NCI-H1694 treated with DMSO at 0.1 percent for 48 hours (cell line): ENCODE results near the gene GFER.
"Not testable (repeated sequence)": the region's sequence is repeated elsewhere in the genome, so short reads cannot be mapped to it uniquely, and the experiment has no call there.

Experiments used
- DNase-seq: peaks from one replicate; lab custom pipeline; 2025; lab: John Stamatoyannopoulos, UW

GFER gene

DNA sequence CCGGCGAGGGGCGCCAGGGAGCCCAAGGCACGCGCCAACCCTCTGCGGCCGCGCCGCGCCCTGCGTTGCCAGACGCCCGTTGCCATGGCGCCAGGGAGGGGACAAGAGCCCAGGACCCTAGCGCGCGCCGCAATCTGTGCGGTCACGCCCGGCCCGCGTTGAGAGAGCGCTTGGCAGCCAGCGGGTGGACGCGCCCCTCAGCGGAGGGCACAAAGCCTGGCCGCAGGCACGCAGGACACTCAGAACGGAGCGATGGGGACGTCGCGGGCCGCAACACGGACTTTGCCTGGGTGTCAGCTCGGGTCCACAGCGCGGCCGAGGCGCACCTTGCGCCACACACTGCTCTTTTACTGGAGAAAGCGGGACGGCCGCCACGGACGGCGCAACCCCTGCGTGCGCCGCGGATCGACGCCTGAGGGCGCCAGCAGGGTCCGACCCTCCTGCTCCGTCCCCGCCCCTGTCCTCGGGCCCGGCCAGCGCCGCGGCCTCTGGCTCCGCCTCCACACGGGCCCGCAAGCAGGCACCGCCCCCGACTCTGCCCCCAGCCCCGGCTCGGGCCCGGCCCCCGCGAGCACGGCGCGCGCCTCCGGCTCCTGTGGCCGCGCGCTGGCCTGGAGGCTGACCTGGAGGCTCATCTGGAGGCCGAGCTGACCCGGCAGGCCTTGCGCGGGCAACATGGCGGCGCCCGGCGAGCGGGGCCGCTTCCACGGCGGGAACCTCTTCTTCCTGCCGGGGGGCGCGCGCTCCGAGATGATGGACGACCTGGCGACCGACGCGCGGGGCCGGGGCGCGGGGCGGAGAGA, at the start of gene GFER:
GFER (plus strand) TSS at position 650 of the 803 bp plus-strand sequence; CDS start at position 676, 26 bp downstream.
- DNase-seq: peak; percentile 51

DNA sequence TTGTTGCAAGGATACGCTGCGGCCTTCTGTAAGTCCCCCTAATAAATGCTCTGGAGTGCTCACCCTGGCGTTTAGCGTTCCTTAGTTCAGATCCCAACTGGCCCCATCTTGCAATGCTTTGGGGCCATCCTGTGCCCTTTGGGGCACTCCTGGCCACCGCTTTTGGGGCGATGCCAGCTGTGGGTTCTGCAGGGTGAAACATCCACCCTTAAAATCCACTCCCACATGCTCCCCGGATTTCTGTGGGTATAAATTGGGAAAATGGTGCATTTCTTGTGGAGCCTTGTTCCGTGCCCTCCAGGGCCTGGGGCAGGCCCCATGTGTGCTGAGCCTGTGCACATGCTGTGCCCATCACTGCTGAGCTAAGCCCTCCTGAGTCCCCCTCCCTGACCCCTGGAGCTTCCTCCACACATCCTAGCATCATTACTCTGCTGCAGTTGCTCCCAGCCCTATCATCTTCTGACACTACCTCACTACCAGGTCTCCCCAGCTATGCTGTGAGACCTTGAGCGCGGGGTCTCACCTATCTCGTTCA, 47.0 kb upstream of the GFER start:
- DNase-seq: no peak

DNA sequence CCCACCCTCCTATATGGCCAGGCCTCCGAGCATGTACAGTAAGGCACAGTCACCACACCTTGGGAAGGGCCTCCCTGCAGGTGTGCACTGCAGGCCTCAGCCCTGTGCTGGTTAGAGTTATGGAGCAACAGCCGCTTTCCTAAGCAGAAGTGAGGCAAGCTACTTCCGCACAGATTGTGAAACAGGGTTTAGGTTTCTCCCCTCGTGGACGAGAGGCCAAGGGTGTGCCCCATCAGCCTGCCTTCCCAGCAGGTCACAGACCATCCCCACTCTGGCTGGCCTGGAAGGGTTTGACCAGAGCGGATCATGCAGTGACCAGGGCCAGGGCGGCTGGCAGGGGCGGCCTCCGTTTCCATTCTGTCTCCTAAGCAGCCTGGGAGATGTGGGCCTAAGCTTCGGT, 45.7 kb upstream of the GFER start:
- DNase-seq: no peak

DNA sequence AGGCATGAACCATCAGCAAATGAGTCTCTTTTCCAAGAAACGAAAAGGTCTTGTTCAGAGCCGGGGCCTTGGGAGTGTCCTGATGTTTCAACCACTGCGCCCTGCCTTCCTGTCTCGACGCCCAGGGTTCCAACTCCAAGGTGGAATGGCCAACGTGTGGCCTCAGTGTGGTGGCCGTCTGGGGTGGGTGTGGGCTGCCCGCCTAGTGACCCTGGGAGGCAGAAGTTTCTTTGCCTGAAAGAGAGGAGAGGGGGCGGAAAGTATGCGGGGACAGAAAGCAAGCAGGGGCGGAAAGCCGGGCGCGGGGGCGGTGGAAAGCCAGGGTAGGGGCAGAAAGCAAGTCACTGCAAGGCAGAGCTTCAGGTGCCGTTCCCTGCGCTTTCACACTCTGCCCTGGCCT, 45.1 kb upstream of the GFER start:
- DNase-seq: no peak

DNA sequence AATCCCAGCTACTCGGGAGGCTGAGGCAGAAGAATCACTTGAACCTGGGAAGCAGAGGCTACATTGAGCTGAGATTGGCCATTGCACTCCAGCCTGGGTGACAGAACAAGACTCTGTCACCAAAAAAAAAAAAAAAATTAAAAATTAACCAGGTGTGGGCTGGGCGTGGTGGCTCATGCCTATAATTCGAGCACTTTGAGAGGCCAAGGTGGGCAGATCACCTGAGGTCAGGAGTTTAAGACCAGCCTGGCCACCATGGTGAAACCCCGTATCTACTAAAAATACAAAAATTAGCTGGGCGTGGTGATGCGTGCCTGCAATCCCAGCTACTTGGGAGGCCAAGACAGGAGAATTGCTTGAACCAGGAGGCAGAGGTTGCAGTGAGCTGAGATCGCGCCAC, 44.2 kb upstream of the GFER start:
- DNase-seq: not testable (repeated sequence)

DNA sequence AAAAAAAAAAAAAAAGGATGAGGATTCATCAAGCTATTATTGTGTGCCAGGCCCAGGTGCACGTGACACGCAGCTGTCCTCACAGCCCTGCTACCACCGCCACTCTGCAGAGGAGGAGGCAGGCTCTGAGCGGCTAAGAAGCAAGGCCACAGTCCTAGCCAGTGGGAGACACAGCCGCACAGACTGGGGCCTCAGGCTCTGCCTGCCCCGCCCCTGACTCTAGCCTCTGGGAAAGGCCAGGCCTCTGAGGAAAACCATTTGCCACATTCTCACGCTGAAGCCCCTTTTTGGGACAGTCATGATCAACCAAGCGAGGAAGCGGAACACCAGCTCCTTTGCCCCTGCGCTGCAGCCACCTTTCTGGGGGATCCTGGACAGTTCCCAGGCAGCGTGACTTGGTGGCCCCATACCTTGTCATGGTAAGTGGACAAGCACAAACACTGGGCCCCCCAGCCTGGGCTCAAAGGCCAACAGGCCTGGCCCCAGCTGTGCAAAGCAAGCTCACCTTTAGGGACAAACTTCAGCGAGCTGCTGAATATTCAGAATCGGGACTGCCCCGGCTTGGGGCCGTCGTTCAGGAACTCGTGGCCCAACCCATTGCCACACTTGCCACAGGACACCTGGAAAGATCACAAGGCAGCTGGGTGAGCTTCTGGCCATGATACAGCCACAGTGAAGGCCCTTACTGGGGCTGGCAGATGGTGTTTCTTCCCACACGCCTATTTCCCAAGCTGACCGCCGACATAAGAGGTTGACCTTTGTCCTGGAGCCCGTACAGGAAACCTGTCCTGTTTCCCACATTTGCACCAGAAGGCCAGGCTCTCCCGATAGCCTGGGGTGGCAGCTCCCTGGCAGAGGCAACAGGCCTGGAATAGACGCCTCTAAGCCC, 43.5 kb upstream of the GFER start:
- no peak for DNase-seq

DNA sequence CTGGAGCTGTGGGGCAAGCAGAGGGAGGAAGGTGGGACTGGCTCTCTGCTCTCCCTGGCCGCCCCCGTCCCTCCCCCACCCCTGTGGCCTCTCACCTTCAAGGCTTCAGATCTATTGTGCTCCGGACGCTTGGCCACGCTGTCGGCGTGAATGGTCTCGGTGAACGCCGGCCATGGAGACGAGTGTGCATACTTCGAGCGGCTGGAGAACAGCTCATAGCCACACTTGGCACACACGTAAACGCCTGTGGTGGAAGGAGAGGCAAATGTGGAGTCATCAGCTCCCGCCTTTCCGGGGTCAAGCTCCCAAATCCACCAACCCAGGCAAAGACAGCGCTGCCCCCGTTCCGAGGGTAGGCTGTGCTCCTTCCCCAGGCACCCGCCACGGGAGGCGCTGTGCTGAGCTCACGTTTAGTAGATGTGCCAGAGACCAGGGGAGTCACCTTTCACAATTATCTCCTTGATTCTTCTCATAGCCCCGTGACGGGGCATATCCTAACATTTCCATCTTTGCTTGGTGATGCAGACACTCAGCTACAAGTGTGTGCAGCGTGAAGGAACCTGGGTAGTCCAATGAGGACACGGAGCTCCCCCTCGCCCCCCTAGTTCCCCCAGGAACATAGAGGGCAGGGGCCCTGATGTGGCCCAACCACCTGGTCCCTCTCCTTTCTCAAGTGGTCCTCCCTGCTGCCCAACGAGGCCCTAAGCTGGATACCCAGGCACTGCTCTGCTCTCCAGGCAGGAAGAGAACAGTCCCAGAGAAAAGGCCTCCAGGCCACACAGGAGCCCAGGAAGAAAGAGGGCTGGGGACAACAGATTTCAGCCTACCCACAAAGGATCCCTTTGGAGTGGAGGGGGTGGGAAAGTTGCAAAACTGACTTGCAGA, 42.6 kb upstream of the GFER start:
- DNase-seq: no peak

DNA sequence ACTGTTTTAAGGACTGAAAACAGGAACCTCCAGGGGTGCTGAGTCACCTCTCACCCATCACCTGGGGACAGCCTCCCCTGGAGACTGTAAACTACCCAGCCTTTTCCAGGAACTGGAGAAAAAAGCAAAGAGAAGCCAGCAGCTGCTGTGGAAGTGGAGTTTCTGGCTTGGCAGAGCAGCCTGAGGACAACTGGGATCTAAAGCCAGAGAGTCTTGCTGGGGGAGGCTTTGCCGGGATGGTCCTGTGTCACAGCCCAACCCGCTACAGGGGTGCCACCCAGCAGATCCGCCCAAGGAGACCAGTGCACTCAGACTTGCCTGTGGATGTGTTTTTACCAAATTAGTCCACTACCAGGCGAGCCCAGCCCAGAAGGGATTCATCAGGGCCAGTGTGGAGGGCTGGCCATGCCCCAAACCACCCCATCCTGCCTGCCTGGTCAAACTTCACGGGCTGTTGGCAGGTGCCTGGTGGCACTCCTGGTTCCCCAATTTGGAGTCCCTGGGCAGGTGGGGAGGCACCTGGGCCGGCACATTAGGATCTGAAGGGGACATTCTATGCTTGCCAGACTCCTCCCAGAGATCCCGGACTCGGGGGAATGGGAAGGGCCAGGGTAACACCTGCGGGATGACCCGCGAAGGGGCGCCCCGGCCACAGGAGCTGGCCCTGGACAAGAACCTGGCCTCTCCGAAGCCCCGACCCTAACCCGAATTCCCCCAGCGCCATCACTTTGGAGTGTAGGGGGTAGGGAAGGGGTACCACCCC, 41.8 kb upstream of the GFER start:
- no peak for DNase-seq

DNA sequence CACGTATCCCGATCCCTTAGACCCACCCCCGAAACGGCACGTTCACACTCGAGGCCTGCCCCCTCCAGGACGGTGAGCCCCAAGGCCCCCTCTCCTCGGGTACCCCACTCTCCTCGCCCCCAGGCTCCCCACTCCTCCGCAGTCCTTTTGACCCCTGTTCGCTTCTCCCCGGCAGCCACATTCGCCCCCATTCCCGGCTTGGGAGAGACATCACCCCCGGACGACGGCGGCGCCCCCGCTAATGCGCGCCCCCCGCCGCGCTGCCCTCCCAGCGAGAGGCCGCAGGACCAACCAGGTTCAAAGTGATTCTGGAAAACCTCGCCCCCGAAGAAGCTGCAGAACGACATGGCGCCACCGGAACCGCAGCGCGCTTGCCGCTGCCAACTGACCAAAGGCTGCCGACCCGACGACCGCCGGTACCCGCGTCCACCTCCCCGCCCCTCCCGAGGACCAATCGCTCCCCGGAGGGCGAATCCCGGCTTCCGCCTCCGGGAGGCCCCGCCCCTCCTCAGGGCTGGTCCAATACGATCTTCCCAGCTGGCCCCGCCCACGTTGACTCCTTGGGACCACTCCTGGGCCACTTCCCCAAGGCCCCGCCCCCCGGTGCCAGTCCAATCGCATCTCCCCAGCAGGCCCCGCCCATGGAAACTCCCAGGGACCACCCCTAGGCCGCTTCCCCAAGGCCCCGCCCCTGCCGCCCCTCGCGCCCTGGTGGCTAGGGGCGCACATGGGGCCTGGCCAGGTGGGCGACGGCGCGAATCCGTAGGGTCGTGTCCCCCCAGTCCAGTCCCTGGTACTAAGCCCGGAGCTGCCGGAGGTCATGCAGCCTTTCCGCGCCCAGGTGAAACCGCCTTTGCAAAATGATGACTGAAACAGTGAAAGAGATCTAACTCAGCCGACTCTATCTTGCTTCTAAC, 40.9 kb upstream of the GFER start, which contains the start of gene MSRB1:
MSRB1 (minus strand) TSS at position 390 of the 917 bp plus-strand sequence; CDS start at position 347, 43 bp downstream.
- DNase-seq: peak; percentile 93

DNA sequence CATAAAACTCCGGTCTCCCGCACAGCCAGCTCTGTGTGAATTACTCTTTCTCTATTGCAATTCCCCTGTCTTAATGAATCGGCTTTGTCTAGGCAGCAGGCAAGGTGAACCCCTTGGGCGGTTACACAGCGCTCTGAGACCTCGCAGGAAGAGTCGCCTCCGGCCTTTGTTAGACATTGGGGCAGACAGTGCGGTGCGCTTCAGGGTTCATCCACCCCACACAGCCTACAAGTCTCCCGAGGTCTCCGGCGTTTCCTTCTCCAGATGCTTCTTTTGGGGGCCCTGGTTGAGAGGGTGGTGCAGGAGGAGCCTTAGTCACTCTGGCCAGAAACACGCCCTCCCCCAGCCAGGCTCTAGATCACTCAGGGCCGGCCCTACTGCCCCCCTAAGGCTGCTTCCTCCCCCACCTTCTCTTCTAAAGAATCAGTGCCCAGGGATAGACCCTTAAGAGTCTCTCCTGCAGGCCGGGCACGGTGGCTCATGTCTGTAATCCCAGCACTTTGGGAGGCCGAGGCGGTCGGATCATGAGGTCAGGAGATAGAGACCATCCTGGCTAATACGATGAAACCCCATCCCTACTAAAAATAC, 39.3 kb upstream of the GFER start:
- DNase-seq: no peak

DNA sequence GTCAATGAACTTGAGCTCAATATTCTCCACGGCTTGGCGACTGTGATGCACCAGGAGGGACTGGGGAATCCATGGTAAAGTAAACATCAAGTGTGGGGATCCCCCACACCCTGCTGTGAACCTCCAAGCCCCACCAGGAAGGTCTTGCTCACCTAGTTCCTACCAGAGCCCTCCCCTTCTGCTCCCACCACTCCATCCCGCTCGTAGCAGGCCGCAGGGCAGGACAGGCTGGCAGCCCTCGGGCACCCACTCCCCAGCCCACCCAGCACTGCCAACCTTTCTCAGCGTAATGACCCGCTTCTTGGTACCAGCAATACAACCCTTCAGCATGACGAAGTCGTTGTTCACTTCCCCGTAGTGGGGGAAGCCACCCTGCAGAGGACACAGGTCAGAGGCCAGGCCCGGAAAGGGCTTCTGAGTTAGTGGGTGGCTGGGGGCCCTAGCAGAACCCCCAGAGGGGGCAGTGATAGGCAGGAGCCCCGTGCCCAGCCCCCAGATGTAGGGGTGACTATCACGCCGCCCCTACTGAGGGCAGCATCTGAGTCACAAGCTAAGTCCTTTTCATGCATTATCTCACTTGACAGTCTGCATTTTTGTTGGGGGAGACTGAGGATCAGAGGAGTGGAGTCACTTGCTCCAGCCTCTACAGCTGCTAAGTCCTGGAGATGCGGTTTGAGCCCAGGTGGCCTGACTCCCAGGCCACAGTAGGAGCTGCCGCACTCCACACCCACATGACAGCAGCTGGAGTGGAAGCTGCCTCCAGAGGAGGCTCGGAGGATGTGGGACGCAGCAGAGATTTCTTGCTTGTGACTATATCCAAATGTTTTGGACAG, 38.2 kb upstream of the GFER start:
- no peak for DNase-seq

DNA sequence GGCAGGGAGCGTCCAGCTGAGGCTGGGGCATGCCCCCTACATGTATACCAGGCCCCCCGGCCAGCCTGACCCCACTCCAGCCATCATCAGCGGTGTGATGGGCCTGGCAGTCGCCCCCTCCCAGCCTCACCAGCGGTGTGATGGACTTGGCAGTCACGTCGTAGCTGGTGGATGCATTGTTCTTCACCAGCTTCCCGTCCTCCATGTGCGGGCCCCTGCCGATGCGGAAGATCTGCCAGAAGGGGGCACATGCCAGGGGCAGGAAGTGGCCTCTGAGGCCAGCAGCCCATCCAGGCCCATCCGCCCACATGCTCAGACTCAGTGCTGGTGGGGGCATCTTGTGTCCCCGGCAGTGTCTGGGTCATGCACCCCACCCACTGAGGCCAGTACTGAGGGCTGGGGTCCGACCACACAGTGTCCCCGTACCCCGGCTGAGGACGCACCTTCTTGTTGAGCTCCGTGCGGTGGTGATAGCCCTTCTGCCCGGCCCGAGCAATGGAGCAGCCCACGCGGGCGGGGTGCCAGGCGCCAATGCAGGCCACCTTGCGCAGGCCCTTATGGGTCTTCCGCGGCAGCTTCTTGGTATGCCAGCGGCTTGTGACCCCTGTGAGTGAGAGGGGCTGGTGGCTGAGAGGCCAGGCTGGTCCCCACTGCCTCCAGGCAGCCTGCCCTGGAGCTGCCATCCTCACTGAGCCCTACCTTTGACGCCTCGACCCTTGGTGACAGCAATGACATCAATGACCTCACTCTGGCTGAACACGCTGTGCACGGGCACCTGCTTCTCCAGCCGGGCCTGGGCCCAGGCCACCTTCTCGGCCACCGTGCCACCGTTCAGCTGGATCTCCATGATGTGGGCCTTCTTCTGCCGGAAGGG, 37.3 kb upstream of the GFER start:
- DNase-seq: no peak

DNA sequence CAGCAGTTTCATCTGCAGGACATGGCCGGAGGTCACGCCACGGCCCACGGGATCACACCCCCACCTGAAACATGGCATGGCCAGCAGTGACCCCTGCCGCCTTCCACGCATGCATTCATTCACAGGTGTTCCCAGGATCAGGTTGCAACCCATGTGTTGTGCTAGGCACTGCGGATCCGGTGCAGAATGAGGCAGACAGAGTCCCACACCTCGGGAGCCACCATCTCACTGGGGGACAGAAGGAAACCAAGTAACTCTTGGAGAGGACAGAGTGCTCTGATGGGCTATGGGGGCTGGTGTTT, 36.7 kb upstream of the GFER start:
- DNase-seq: no peak

DNA sequence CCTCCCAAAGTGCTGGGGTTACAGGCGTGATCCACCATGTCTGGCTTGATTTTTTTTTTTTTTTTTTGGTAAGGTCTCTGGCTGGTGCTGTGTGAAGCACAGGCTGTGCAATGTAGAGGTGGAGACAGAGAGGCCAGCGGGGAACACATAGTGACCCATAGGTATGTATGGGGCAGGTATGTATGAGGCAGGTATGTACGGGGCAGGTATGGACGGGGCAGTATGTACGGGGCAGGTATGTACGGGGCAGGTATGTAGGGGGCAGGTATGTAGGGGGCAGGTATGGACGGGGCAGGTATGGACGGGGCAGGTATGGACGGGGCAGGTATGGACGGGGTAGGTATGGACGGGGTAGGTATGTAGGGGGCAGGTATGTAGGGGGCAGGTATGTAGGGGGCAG, 34.5 kb upstream of the GFER start:
- no peak for DNase-seq

DNA sequence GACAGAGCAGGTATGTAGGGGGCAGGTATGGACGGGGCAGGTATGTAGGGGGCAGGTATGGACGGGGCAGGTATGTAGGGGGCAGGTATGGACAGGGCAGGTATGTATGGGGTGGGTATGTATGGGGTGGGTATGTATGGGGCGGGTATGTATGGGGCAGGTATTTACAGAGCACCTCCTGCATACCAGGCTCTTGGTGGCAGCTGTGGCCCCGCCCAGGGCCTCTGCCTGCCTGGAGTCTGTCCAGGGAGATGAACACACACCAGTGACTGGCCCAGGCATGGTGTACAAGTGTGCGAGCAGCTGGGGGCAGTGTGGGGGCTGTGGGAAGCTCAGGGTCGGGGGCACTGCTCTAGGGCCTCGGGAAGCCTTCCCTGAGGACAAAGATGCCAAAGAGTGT, 33.9 kb upstream of the GFER start:
- DNase-seq: no peak

DNA sequence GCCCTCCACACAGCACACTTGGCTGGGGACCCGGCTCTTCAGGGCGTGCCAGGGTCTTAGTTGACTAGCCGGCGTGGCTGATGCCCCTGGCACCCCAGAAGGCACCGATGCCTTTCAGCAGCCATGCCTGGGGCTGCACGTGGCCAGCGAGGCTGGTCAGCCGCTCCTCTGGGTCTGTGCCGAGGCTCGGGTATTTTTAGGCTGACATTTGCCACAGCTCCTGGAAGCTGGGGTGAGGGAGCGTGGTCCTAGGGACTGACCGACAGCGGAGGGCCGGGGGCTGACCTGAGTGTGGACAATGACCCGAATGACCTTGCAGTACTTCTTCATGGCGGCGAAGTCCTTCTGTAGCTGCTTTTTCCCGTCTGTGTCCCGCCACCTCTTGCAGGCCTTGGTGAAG, 33.4 kb upstream of the GFER start:
- DNase-seq: no peak

DNA sequence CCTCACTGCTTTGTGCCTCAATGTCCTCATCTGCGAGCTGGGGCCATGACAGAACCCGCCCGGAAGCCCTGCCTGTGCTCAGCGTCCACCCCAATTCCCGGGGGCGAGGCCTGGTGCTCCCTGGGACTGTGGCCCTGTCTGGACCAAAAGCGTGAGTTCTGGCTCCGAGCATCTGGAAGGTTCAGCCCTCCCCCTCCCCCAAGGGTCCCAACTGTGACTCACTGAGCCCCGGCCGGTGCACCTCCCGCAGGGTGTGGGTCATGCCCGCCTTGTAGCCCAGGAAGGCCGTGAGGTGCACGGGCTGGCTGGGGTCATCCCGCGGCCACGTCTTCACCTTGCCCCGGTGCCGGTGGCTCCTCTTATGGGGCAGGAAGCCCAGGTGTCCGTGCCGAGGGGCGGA, 30.3 kb upstream of the GFER start:
- DNase-seq: no peak
